Measurements from ENCODE around the gene PIK3R3.

PIK3R3 gene

GRCh38 chr1:46020010-46020409 lies 112.4 kb downstream of the PIK3R3 start:
- DNase-seq, result no peak

DNA sequence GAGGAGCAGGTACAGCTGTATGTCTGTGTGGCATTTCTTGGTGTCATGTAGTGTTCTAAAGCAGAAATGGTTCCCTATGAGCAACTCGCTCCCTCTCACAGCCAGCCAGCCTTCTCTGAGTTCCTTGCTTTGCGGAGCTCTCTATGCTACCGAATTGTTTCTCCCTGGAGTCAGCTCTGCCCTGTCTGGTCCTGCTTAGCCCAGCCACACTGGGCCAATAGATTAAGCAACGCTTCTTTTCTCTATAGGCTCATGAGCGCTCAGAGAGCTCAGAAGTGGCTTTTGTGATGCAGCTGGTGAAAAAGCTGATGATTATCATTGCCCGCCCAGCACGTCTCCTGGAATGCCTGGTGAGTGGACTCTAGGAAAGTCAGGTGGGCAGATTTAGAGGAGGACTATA lies 113.1 kb downstream of the PIK3R3 start:
- no peak for DNase-seq

- DNase-seq, result no peak
Measured at GRCh38 chr1:46017876-46018503, 114.4 kb downstream of the PIK3R3 start.

DNA sequence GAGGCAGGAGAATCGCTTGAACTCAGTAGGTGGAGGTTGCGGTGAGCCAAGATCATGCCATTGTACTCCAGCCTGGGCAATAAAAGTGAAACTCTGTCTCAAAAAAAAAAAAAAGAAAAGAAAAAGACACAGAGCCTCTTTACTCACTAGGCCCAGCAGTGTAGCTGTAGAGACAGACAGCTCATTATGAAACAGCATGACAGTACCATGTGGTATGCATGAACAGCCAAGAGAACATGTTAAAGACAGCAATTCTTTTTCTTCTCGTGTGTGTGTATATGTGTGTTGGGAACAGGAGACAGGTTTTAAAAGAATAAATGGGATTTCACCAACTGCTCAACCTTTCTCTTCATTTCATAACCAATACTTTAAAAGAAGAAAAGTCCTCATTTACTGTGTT lies 118.8 kb downstream of the PIK3R3 start:
- DNase-seq, result no peak

DNA sequence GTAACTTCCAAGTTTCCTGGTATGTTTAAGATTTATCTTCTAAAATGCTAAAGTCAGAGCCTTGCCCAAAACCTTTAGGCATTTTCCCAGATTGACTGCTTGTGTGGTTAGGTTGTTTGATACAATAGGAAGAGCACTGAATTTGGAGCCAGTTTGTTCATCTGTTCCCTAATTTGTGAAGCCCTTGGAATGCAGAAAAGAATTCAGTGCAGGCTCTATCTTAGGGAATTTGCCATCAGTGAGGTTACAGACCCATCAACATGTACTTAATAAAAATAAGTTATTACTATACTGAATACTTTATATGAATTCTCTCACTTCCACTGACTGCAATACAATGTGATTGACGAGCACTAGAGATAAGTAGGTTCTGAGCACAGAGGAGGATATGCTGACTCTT lies 120.2 kb downstream of the PIK3R3 start:
- no peak for DNase-seq

- DNase-seq, result no peak
Measured at GRCh38 chr1:46011121-46011695, 121.2 kb downstream of the PIK3R3 start.

- no peak for DNase-seq
Measured at GRCh38 chr1:46010611-46011010, 121.8 kb downstream of the PIK3R3 start.

DNA sequence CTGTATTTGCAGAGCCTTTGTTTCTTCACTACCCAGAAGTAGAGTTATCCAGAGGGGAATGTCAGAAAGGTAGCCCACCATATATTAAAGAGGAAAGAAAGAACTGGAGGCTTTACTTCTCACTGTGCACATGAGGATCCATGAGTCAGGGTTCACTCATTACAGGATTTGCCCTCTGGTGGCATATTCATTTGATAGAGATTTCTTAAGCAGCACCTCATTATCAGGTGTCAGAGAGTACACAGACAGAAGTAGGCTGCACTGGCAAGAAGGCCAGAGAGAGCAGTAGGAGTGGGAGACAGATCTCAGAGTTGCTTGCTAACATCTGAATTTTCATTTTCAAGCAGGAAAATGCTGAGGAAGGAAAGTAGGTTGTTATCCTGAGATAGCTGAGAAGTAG lies 123.8 kb downstream of the PIK3R3 start:
- no peak for DNase-seq

DNA sequence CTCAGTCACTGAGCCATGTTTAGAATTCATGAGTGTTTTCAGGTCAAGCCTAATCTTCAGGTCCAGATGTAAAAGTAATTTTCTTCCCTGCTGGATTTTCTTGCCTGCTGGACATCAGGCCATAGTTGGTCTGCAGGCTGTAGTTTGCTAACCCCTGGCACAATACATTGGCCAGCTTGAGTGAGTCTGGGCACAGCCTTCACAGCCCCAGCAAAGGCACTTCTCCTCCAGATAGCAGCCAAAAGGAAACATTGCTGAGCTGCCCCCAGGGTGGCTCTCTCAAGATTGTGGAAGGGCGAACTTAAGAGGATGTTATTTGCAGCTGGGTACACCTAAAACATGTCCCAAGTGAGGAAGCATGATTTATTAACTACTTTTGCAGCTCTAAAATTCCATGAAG lies 126.8 kb downstream of the PIK3R3 start:
- DNase-seq, result no peak

DNA sequence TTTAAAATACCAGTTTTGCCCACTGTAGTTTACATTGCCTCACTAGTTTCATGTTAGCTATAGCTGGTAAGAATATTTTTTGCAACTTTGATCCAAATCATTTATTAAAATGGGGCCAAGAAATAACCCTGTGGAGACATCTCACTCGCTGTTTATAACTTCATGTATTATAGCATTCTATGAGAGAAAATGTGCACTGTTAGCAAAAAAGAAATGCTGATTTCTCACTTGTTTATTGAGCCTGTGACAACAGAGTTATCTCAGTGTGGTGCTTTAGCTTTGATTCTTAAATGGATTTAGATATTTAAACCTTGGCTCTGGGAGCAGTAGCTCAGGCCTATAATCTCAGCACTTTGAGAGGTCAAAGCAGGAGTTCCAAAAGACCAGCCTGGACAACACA lies 127.9 kb downstream of the PIK3R3 start:
- DNase-seq, result no peak

- DNase-seq, result no peak
Measured at GRCh38 chr1:46003315-46003714, 129.1 kb downstream of the PIK3R3 start.

- no peak for DNase-seq
Measured at GRCh38 chr1:46002551-46003150, 129.8 kb downstream of the PIK3R3 start.

GRCh38 chr1:46001081-46001785 lies 131.2 kb downstream of the PIK3R3 start:
- DNase-seq, result no peak

- DNase-seq, result no peak
Measured at GRCh38 chr1:45999507-45999906, 132.9 kb downstream of the PIK3R3 start.

DNA sequence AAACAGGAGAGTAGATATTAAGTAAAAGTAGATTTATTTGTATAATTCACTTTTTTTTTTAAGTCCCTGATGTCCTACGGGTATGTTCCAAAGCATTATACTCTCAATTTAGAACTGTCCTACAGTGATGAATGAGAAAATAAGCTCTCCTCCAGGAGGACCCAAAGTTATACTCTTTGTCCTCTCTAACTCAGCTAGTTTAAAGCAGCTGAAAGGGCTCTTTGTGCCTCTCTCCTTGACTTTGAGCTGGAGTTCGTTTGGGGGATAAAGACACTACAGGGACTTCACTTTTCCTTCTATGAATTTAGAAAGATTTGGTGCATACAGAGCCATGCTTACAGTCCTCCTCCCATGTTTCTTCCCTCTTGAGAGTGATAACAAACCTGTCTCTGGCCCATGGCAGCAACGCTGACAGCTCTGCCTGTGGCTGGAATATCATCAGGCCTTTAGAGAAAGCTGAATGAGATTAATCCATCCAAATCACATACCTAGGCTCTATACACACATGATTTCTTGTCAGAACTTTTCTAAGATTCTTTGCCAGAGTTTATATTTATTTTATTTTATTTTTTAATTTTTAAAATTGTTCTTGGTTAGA lies 134.3 kb downstream of the PIK3R3 start:
- no peak for DNase-seq

- DNase-seq, result no peak
Measured at GRCh38 chr1:45995298-45995697, 137.1 kb downstream of the PIK3R3 start.

GRCh38 chr1:45994423-45994822 lies 138.0 kb downstream of the PIK3R3 start:
- no peak for DNase-seq
